GM19035 (cell line): Measurements from ENCODE around the gene B4GALNT4.
"Not testable (repeated sequence)": the region's sequence is repeated elsewhere in the genome, so short reads cannot be mapped to it uniquely, and the experiment has no call there.

ENCODE experiments used
- ATAC-seq: cut with Tn5 transposase; IDR thresholded peaks from one replicate; pipeline ENCODE4 v1.9.1; 2021; ENCODE audit not compliant: unreplicated experiment

The B4GALNT4 gene

GRCh38 chr11:358129-358800 lies 11.0 kb upstream of the B4GALNT4 start:
- no peak for ATAC-seq

GRCh38 chr11:359181-359714 lies 10.1 kb upstream of the B4GALNT4 start:
- ATAC-seq, result no peak

DNA sequence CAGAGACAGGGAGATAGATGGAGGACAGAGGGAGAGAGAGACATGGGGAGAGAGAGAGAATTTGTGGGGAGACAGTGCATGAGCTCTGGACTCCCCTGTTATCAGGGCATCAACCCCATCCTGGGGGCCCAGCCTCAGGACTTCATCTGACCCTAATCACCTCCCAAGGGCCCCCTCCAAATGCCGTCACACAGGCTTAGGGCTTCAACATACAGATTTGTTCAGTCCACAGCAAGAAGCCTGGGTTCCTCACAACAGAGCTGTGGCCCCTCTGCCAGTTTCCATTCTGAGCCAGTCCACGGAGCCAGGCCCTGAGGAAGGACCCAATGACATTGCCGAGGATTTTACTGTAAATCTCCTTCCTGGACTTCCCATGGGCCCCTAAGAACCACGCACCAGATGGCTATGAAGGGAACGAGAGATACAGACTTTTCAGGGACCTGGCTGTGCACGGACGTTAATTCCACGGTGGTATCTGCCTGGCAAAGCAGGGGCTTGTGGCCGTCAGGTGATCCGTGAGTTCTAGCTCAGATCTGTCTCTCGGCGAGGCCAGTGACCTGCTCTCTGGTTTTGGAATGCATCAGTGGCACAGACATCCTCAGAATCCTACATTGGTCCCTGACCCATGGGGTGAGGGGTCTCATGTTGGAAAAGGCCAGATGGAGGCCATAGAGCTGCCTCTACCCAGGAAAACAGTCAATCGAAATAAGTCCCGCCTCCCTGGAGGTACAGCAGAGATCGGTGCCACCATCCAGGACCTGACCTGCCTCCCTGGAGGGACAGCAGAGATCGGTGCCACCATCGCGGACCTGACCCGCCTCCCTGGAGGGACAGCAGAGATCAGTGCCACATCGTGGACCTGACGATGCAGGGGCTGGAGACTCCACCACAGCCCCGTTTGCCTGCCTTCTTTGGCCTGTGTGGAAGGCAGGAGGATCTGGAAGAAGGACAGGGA lies 8.7 kb upstream of the B4GALNT4 start:
- ATAC-seq, result no peak

DNA sequence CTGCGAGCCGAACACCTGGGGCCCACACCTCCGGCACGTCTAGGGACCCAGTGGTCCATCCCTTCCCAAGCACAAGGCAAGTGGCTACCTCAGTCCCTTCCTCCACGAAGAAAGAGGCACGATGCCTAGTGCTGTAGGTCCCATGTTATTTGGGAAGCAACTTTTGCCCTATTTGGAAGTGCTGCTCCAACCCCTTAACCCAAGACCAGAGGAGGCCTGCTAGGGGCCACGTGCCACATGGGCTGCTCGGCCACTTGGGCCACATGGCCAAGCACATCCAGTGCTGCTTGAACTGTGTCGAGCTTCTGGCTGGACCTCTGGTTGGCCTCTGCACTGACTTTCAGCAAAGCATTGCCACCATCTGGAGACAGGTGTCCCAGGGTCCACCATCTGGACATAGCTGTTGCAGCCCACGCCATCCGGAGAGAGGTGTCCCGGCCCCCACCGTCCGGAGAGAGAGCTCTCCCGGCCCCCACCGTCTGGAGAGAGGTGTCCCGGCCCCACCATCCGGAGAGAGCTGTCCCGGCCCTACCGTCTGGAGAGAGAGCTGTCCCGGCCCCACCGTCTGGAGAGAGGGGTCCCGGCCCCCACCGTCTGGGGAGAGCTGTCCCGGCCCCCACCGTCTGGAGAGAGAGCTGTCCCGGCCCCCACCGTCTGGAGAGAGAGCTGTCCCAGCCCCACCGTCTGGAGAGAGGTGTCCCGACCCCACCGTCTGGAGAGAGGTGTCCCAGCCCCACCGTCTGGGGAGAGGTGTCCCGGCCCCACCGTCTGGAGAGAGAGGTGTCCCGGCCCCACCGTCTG lies 6.5 kb upstream of the B4GALNT4 start:
- ATAC-seq, result no peak

DNA sequence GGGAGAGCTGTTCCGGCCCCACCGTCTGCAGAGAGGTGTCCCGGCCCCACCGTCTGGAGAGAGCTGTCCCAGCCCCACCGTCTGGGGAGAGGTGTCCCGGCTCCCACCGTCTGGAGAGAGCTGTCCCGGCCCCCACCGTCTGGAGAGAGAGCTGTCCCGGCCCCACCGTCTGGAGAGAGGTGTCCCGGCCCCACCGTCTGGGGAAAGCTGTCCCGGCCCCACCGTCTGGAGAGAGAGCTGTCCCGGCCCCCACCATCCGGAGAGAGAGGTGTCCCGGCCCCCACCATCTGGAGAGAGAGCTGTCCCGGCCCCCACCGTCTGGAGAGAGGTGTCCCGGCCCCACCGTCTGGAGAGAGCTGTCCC lies 5.9 kb upstream of the B4GALNT4 start:
- not testable (repeated sequence) for ATAC-seq

DNA sequence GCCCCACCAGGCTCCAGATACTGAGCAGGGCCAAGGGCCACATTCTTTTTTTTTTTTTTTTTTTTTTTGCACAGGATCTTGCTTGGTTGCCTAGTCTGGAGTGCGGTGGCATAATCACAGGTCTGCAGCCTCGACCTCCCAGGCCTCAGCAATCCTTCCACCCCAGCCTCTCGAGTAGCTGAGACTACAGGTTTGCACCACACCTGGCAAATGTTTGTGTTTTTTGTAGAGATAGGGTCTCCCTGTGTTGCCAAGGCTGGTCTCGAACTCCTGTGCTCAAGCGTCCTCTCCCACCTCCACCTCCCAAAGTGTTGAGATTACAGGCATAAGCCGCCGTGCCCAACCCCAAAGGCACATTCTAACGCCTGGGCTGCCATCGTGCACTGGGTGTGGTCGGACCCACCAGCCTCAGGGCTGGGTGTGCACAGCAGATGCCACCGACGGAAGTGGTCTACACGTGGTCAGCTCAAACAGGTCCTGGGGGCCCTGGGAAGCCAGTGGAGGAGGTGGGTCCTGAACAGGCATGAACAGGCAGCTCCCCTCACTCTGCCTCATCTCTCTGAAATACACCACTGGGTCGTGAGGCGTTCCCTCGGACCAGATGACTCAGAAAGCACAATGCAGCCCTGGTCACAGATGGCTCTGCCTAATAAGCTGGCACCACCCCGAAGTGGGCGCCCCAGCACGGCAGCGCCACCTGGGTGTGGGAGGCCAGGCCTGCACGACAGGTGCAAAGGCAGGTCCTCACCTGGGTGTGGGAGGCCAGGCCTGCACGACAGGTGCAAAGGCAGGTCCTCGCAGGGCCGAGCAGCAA lies 5.1 kb upstream of the B4GALNT4 start:
- ATAC-seq, result no peak

- ATAC-seq, result no peak
These were observed 4.1 kb upstream of the B4GALNT4 start for GRCh38 chr11:364991-365725.

- no peak for ATAC-seq
These were observed 3.5 kb upstream of the B4GALNT4 start for GRCh38 chr11:365831-366230.

GRCh38 chr11:367956-368413 lies 1.3 kb upstream of the B4GALNT4 start:
- ATAC-seq, result no peak

DNA sequence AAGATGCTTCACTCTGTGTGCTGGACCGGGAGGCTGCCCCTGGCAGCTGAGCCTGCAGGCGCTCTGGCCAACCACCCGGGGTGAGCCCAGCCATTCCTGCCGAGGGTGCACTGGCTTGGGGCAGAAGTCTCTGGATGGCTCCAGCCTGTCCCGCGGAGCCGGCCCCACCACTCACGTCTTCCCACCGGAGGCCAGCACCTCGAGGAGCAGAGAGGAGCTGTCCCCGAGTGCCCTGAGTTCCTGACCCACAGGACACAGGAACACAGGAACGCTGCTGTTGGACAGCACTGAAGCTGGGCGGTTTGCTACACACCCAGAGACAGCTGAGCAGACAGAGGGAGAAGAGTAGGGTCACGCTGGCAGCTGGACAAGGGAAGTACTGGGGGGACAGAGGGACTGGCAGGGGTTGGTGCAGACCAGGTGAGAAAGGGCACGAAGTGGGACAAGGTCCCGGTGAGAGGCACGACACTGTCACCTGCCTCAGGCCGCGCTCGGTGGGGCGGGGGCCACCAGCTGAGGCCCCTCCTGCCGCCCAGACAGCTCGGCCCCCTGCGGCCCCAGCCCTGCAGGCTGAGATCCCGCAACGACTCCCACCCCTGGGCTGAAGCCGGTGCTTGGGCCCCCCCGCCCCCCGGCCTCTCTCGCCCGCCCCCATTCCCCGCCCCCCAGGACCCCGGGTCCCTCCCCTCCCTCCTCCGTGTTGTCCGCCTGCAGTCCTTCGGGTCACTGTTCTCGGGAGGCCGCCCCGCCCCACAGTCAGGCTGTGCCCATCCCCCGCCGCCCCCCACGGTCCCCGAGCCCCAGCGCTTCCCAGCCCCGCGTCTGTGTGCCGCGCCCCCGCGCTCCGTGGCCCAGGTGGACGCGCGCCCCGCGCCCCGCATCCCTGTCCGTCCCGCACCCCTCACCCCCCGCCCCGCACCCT lies 624 bp upstream of the B4GALNT4 start:
- no peak for ATAC-seq

GRCh38 chr11:370070-370941 lies 1.0 kb downstream of the B4GALNT4 start:
- ATAC-seq, result no peak

GRCh38 chr11:371051-371450 lies 1.8 kb downstream of the B4GALNT4 start:
- no peak for ATAC-seq

DNA sequence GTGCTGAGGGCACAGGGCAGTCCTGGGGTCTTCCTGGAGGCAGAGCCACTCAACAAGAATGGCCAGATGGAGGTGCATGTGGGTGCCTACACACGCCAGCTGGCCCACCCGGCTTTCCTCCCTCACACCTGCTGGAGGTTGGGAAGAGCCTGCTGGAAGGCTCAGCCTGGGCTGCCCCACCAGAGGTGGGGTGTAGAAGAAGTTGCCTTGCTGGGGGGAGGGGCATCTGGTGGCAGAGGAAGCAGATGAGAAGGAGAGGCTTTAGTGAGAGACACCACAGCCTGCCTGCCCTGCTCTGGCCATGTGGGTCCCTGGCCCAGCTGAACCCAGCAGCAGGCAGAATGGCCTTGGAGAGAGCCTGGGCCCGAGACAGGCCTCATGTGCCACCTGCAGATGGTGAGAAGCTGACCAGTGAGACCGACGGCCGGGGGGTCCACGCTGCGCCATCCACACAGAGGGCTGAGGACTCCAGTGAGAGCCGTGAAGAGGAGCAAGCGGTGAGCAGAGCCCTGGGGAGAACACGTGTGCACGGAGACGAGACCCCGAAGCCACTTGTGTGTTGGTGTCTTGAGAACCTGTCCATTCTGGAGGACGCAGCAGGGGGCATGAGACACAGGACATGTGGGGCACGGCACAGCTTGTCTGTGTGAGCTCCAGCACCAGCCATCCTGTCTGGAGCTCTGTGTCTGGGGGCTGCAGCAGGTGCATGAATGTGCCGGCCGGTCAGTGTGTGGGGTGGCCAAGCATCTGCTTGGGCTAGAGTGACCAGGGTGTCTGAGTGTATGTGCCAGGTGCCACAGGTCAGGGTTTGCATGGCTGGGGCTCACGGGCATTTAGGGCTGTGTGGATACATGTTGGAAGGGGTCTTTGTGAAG lies 2.7 kb downstream of the B4GALNT4 start:
- ATAC-seq, result no peak

DNA sequence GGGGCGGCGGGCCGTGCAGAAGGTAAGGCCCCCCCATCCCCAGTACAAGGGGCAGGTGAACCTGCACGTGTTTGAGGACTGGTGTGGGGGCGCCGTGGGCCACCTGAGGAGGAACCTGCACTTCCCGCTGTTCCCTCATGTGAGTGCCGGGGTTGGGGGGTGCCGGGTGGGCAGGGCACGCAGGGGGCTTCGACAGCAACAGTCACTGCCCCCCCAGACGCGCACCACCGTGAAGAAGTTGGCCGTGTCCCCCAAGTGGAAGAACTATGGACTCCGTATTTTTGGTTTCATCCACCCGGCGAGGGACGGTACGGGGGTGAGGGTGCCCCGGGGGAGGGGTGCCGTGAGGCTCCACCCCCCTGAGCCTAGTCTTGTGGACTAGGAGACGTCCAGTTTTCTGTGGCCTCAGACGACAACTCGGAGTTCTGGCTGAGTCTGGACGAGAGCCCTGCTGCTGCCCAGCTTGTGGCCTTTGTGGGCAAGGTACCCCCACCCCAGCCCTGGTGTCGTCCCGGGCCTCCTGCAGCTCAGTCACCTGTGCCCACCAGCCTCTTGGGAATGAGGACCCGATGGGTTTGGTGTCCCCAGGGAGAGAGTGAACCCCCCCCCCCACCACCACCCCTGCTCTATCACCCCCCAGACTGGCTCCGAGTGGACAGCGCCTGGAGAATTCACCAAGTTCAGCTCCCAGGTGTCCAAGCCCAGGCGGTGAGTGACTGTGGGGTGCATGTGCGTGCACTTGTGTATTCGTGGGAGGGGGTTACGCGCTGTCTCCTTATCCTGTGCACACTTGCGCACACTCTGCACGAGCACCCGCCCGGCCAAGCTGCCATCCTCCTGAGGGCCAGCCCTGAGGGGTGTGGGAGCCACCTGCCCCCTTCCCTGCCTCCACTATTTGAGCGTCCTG lies 3.8 kb downstream of the B4GALNT4 start:
- no peak for ATAC-seq

GRCh38 chr11:373716-374551 lies 4.6 kb downstream of the B4GALNT4 start:
- ATAC-seq, result no peak
